Uterus (tissue), 4 donors: ENCODE results near the gene KCNK6. TPM values are rescaled to one million over a fixed set of nuclear protein-coding genes. Genes with fewer than 3 reads are reported as not detected.

ENCODE experiments used
- DNase-seq, 2 donors: peaks; one replicate each; pipeline ENCODE4 v3.0.0-alpha.2; 2019 to 2020
- H3K27ac ChIP-seq, 2 donors: fragments of 200-600 bp; sonication (generic); 1 replicate in 1 of 2; 2 replicates in 1 of 2; pipeline ENCODE4 v1.5.1; 2016 to 2018
- H3K27me3 ChIP-seq, 2 donors: fragments of 200-600 bp; sonication (generic); one replicate each; pipeline ENCODE4 v1.5.1; 2018 to 2019; ENCODE audit warnings: control low read depth in 1 of 2
- H3K36me3 ChIP-seq, 2 donors: fragments of 200-600 bp; sonication (generic); one replicate each; pipeline ENCODE4 v1.5.1; 2019; ENCODE audit warnings: control low read depth in 1 of 2
- H3K4me1 ChIP-seq, 2 donors: fragments of 200-600 bp; sonication (generic); one replicate each; pipeline ENCODE4 v1.5.1; 2018 to 2019; ENCODE audit warnings: control low read depth in 1 of 2
- H3K4me3 ChIP-seq, 2 donors: fragments of 200-600 bp; sonication (generic); 1 replicate in 1 of 2; 2 replicates in 1 of 2; pipeline ENCODE4 v1.5.1; 2018 to 2019; ENCODE audit warnings: mild to moderate bottlenecking in 1 of 2
- H3K9me3 ChIP-seq, 2 donors: fragments of 200-600 bp; sonication (generic); one replicate each; pipeline ENCODE4 v1.5.1; 2019; ENCODE audit warnings: control low read depth in 1 of 2
- POLR2A ChIP-seq, 2 donors: fragments of 450-650 bp; IDR thresholded peaks; one replicate each; pipeline ENCODE4 v1.6.1; 2016; ENCODE audit warnings: antibody characterized with exemption in 2 of 2, mild to moderate bottlenecking in 1 of 2, moderate library complexity in 1 of 2
- intact Hi-C: fragments of 100-400 bp; cut with DNase I; formaldehyde crosslinking; loops from one replicate; pipeline ENCODE4 v1.15.1; 2023; ENCODE audit warnings: low total_unique reads
- total RNA-seq, 4 donors: library from RNA; depleted of rRNA in 3 of 4; stranded (reverse); fragments of >200 nt in 3 of 4; gene quantifications; one replicate each; pipeline versions ENCODE4 v1.1.0 to v1.2.4, GENCODE V29; 2014 to 2023
- TF ChIP-seq, protein P1 (sequence below), 4 experiments: fragments of 200-600 bp in 2 of 4; fragments of 450-650 bp in 2 of 4; sonication (generic) in 2 of 4; IDR thresholded peaks; one replicate each; pipeline ENCODE4 v1.5.1; 2016 to 2019; ENCODE audit warnings: antibody characterized with exemption in 4 of 4, mild to moderate bottlenecking in 2 of 4, moderate library complexity in 1 of 4
- donor health status: DM: yes; HTN: yes; CAD: no.

The KCNK6 gene
- total RNA-seq, 4 donors from 2014 or later = 0.59 to 60.6 (median 4.3) TPM

GRCh38 chr19:38340927-38341326 is 21.3 kb downstream of the KCNK6 start:
- Histone ChIP-seq H3K4me3 (no peak overlapping the region), H3K9me3 (no peaks in the 10 kb centered on the region), H3K36me3 (no peaks in the 10 kb centered on the region), H3K27me3 (no peaks in the 10 kb centered on the region), H3K4me1 (peaks cover 0 to 6% of the 10 kb centered on the region in 2 donors), H3K27ac (no peak overlapping the region)
- intact Hi-C loops = no loop called here
- DNase-seq = no peak
- TF ChIP-seq, protein P1, sequence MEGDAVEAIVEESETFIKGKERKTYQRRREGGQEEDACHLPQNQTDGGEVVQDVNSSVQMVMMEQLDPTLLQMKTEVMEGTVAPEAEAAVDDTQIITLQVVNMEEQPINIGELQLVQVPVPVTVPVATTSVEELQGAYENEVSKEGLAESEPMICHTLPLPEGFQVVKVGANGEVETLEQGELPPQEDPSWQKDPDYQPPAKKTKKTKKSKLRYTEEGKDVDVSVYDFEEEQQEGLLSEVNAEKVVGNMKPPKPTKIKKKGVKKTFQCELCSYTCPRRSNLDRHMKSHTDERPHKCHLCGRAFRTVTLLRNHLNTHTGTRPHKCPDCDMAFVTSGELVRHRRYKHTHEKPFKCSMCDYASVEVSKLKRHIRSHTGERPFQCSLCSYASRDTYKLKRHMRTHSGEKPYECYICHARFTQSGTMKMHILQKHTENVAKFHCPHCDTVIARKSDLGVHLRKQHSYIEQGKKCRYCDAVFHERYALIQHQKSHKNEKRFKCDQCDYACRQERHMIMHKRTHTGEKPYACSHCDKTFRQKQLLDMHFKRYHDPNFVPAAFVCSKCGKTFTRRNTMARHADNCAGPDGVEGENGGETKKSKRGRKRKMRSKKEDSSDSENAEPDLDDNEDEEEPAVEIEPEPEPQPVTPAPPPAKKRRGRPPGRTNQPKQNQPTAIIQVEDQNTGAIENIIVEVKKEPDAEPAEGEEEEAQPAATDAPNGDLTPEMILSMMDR (IDR thresholded peaks at IDR 0.05) = no peak
- TF ChIP-seq POLR2A (IDR thresholded peaks at IDR 0.05) = no peak

DNA sequence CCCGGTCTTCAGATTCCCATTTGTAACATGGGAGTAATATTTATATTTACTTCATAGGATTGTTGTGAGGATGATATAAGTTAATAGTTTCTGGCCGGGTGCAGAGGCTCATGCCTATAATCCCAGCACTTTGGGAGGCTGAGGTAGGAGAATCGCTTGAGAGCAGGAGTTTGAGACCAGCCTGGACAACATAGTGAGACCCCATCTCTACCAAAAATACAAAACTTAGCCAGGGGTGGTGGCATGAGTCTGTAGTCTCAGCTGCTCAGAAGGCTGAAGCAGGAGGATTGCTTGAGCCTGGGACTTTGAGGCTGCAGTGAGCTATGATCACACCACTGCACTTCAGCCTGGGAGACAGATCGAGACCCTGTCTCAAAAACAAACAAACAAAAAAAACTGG is 27.2 kb downstream of the KCNK6 start:
- intact Hi-C loops = no loop called here
- H3K27me3 ChIP-seq = no peaks in the 10 kb centered on the region
- no peaks in the 10 kb centered on the region for H3K4me1 ChIP-seq
- no peak overlapping the region for H3K4me3 ChIP-seq
- no peak overlapping the region for H3K27ac ChIP-seq
- H3K36me3 ChIP-seq = no peaks in the 10 kb centered on the region
- no peak for DNase-seq
- TF ChIP-seq, protein P1 (IDR thresholded peaks at IDR 0.05) = no peak
- TF ChIP-seq POLR2A (IDR thresholded peaks at IDR 0.05) = no peak
- H3K9me3 ChIP-seq = no peaks in the 10 kb centered on the region

DNA sequence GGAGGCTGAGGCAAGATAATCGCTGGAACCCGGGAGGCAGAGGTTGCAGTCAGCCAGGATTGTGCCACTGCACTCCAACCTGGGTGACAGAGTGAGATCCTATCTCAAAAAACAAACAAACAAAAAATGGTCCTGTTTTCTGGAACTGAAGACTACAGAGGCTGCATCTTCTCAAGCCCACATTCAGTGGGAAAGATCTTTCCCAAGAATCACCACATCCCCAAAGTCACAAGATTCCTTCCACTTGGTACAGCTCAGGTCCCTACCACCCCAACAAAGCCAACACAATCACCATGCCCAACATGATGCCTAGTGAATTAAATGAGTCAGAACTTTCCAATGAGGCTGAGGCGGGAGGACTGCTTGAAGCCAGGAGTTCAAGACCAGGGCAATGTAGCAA is 31.2 kb downstream of the KCNK6 start:
- Histone ChIP-seq H3K4me3 (no peak overlapping the region), H3K36me3 (no peaks in the 10 kb centered on the region), H3K9me3 (no peaks in the 10 kb centered on the region), H3K4me1 (no peaks in the 10 kb centered on the region), H3K27me3 (no peaks in the 10 kb centered on the region), H3K27ac (no peak overlapping the region)
- no peak for DNase-seq
- no peak for TF ChIP-seq POLR2A (IDR thresholded peaks at IDR 0.05)
- TF ChIP-seq, protein P1 (IDR thresholded peaks at IDR 0.05) = no peak
- intact Hi-C loops = no loop called here

DNA sequence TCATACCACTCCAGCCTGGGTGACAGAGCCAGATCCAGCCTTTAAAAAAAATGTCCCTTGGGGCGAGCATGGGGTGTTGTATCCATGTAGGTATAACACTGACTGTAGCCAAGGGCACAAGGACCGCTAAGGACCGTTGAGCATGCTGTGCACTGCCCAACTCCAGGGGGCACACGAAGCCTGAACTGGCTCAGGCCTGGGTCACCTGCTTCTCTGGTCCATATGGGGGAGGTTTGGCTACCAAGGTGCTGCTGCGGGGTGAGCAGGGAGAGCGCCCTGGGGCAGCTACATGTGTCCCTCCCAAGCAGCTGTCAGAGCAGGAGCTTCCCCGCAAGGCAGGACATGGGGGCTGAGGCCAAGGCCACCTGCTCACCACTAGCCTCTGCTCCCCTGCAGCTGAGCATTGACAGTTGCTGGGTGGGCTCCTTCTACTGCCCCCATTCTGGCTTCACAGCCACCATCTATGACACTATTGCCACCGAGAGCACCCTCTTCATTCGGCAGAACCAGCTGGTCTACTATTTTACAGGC is 32.3 kb downstream of the KCNK6 start:
- H3K4me3 ChIP-seq = no peak overlapping the region
- no peak for TF ChIP-seq POLR2A (IDR thresholded peaks at IDR 0.05)
- TF ChIP-seq, protein P1 (IDR thresholded peaks at IDR 0.05) = no peak
- no peaks in the 10 kb centered on the region for H3K4me1 ChIP-seq
- H3K27ac ChIP-seq = no peak overlapping the region
- intact Hi-C loops = no loop called here
- no peaks in the 10 kb centered on the region for H3K9me3 ChIP-seq
- DNase-seq = no peak
- no peaks in the 10 kb centered on the region for H3K36me3 ChIP-seq
- H3K27me3 ChIP-seq = no peaks in the 10 kb centered on the region

DNA sequence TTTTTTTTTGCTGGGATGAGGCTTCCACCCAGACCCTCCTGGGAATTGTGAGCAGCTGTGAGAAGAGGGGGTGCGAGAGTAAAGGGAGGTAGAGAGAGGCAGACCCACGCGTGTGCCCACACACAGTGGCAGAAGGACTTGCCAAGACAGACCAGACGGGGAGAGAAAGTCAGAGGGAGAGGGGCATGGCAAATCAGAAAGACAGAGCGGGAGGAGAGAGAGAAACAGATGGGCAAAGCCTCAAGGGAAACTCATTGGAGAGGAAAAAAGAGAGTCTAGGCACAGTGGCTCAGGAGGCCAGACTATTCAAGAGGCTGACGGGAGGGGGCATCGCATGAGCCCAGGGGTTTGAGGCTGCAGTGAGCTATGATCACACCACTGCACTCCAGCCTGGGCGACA is 33.0 kb downstream of the KCNK6 start:
- DNase-seq = no peak
- Histone ChIP-seq H3K27ac (no peak overlapping the region), H3K4me1 (no peaks in the 10 kb centered on the region), H3K9me3 (no peaks in the 10 kb centered on the region), H3K4me3 (no peak overlapping the region), H3K36me3 (no peaks in the 10 kb centered on the region), H3K27me3 (no peaks in the 10 kb centered on the region)
- intact Hi-C loops = no loop called here
- TF ChIP-seq, protein P1 (IDR thresholded peaks at IDR 0.05) = no peak
- no peak for TF ChIP-seq POLR2A (IDR thresholded peaks at IDR 0.05)
